ENCODE results near the gene MAML2. TPM values are rescaled to one million over a fixed set of nuclear protein-coding genes. Genes with fewer than 3 reads are reported as not detected.

Gene MAML2
- total and polyA plus RNA-seq, 2 of the 8 experiments (the other 6 are each of a cell fraction or from before 2014, with no cell fraction given) = 3.8 to 6.6 TPM

DNA sequence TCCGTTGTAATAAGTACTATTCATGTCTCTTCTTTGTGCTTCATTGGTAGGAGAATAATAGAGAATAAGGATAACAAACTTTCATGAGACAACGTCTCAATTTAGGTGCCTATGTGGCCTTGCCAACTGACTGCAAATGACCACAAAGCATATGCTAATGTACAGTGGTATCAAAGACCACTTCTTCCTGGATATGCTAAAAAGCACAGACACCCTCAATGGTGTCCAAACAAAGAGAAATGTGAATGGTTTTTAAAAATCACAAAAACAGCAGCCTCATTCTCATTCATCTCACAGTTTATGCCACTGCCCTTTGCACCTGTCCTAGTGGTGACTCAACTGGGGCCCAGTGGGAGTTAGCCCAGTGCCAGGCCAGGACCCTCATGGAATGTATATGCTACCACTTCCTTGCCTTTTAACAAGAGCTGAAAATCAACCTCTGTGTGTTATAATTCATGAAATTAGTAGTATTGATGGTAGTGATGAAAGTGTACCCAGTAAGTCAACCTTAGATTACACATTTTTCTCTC is 353.9 kb downstream of the MAML2 start:
- POLR2A ChIA-PET (ENCODE audit: partially characterized antibody) = no interaction called here

More for the DNA sequence above, 353.9 kb downstream of the MAML2 start:
- H3K4me2 ChIP-seq (ENCODE audit: insufficient read depth in 1 of 2, low read depth in 2 of 2, low read length in 2 of 2) = 0 out of 4 replicates have a peak overlapping the region, but pooled peaks of 1 of the 2 experiments have one; percentile 15
- no peak overlapping the region for H3K27ac ChIP-seq (ENCODE audit: low read depth, low read length)
- H3K36me3 ChIP-seq (ENCODE audit: control insufficient read depth in 2 of 4, insufficient read depth in 4 of 4, low read length in 3 of 4) = no peaks in the 10 kb centered on the region
- no peaks in the 10 kb centered on the region for H4K20me1 ChIP-seq (replicated peaks in 1 of 2; ENCODE audit: control insufficient read depth in 1 of 2, insufficient read depth in 2 of 2, low read length in 2 of 2)
- no peaks in the 10 kb centered on the region for H3K27me3 ChIP-seq (replicated peaks in 1 of 4; ENCODE audit: control insufficient read depth in 3 of 4, extremely low read depth in 1 of 4, insufficient read depth in 3 of 4, low read length in 3 of 4)
- H3K9me3 ChIP-seq (ENCODE audit: insufficient read depth in 2 of 2, low read depth in 1 of 2, low read length in 1 of 2) = no peaks in the 10 kb centered on the region
- H3K23me2 ChIP-seq (ENCODE audit: low read depth, low read length) = no peaks in the 10 kb centered on the region; the same call in 1 of the 2 replicates
- H3K23ac ChIP-seq (ENCODE audit: insufficient read length) = no peak overlapping the region
- no peak overlapping the region for H4K91ac ChIP-seq (replicated peaks; ENCODE audit: insufficient read length, low read length)
- no peak overlapping the region for H2BK20ac ChIP-seq (ENCODE audit: low read length)
- DNase-seq (ENCODE audit: low read depth in 1 of 2, low spot score in 2 of 2) (no peak), FAIRE-seq (no peak)
- H2BK15ac ChIP-seq (ENCODE audit: low read length) = no peak overlapping the region
- H2AFZ ChIP-seq (ENCODE audit: low read length) = no peak overlapping the region
- CTCF ChIA-PET (ENCODE audit: partially characterized antibody) = interaction anchor here (0.6 kb wide), 1 partner anchor 17 kb away, joined by 3 read pairs; no protein-coding TSS in a partner anchor
- H3K14ac ChIP-seq (ENCODE audit: insufficient read length) = no peak overlapping the region
- H4K8ac ChIP-seq (ENCODE audit: extremely low read depth, insufficient read depth, low read length) = no peak overlapping the region
- H3K9ac ChIP-seq (replicated peaks in 1 of 4; ENCODE audit: extremely low read depth in 1 of 4, low read depth in 3 of 4, low read length in 3 of 4) = no peak overlapping the region
- H3K4me1 ChIP-seq (replicated peaks in 1 of 4; ENCODE audit: control insufficient read depth in 3 of 4, insufficient read depth in 4 of 4, low read length in 3 of 4) = peaks cover 0 to 7% (median 3%) of the 10 kb centered on the region in 4 experiments; a peak in 4 of 7 replicates
- H3K56ac ChIP-seq (replicated peaks; ENCODE audit: insufficient read length, low read depth, low read length) = no peak overlapping the region
- no peaks in the 10 kb centered on the region for H3K79me2 ChIP-seq (ENCODE audit: control insufficient read depth in 1 of 2, insufficient read depth in 2 of 2, low read length in 2 of 2)
- no peaks in the 10 kb centered on the region for H3K79me1 ChIP-seq (ENCODE audit: low read depth, low read length)
- no peak for TF ChIP-seq SIN3A (conservative IDR thresholded peaks at IDR 0.05 in 1 of 2, IDR thresholded peaks at IDR 0.05 in 1 of 2; ENCODE audit: low read depth in 1 of 2, low read length in 2 of 2)
- no peak for TF ChIP-seq JUN (IDR thresholded peaks at IDR 0.05; ENCODE audit: low read depth, low read length)
- TF ChIP-seq TCF12 (IDR thresholded peaks at IDR 0.05; ENCODE audit: low read depth, low read length) = no peak
- no peak for TF ChIP-seq EZH2 (IDR thresholded peaks at IDR 0.05; ENCODE audit: low read depth, low read length, severe bottlenecking)
- no peak for TF ChIP-seq CHD2 (IDR thresholded peaks at IDR 0.05; ENCODE audit: low read length)
- TF ChIP-seq SP2 (IDR thresholded peaks at IDR 0.05; ENCODE audit: low read length) = no peak
- TF ChIP-seq MAFK (IDR thresholded peaks at IDR 0.05; ENCODE audit: low read depth, low read length) = no peak
- TF ChIP-seq, protein P1, sequence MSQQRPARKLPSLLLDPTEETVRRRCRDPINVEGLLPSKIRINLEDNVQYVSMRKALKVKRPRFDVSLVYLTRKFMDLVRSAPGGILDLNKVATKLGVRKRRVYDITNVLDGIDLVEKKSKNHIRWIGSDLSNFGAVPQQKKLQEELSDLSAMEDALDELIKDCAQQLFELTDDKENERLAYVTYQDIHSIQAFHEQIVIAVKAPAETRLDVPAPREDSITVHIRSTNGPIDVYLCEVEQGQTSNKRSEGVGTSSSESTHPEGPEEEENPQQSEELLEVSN (IDR thresholded peaks at IDR 0.05) = no peak
- no peak for TF ChIP-seq TAF7 (optimal IDR thresholded peaks at IDR 0.05; ENCODE audit: borderline replicate concordance, low read depth, low read length)
- TF ChIP-seq RAD21 (IDR thresholded peaks at IDR 0.05 in 1 of 2, conservative IDR thresholded peaks at IDR 0.05 in 1 of 2; ENCODE audit: low read depth in 2 of 2, low read length in 2 of 2) = no peak
- TF ChIP-seq ASH2L (IDR thresholded peaks at IDR 0.05; ENCODE audit: low read length) = no peak
- H2BK12ac ChIP-seq (ENCODE audit: low read depth, low read length) = no peak overlapping the region
- WGBS, 2 experiments (ENCODE audit: extremely low coverage in 1 of 2, insufficient coverage in 1 of 2, insufficient read length in 1 of 2, insufficient replicate concordance in 2 of 2, low coverage in 1 of 2, low lambda C conversion rate in 2 of 2, missing lambda C conversion rate in 1 of 2) = 75% methylated on average over 2 of the region's 2 CpGs; no CpG with 5 or more reads in 1 of the 2 experiments
- H2BK120ac ChIP-seq (replicated peaks; ENCODE audit: low read depth, low read length) = no peak overlapping the region
- H2BK5ac ChIP-seq (ENCODE audit: low read depth, low read length) = no peak overlapping the region
- no peak overlapping the region for H4K5ac ChIP-seq (ENCODE audit: insufficient read length, low read depth, low read length)
- no peak overlapping the region for H2AK5ac ChIP-seq (ENCODE audit: low read depth, low read length)
- H3K4me3 ChIP-seq (ENCODE audit: extremely low read depth in 1 of 4, insufficient read depth in 2 of 4, low read depth in 3 of 4, low read length in 4 of 4) = no peak overlapping the region
- H3K4ac ChIP-seq (replicated peaks; ENCODE audit: insufficient read length, low read depth, low read length) = no peak overlapping the region
- no peak overlapping the region for H3K18ac ChIP-seq (ENCODE audit: extremely low read depth, low read length)
